GM12864 (cell line): Measurements from ENCODE around the gene USP22.

Source experiments
- DNase-seq: peaks from one replicate; pipeline ENCODE4 v3.0.0-alpha.2; 2011; ENCODE audit warnings: low read depth
- H3K4me3 ChIP-seq: 2 replicates; pipeline ENCODE4 v1.5.1; 2011; ENCODE audit warnings: mild to moderate bottlenecking, low read depth, low read length, control low read depth
- CTCF ChIP-seq: IDR thresholded peaks from 2 replicates; pipeline ENCODE4 v1.5.1; 2011; ENCODE audit warnings: low read depth, mild to moderate bottlenecking, moderate library complexity, low read length, control low read depth, inconsistent platforms; ENCODE audit errors: missing control alignments

The USP22 gene

GRCh38 chr17:21035406-21035805 is 7.4 kb downstream of the USP22 start:
- DNase-seq = no peak
- no peak for TF ChIP-seq CTCF
- H3K4me3 ChIP-seq = no peak overlapping the region

GRCh38 chr17:21034340-21035235 is 8.2 kb downstream of the USP22 start:
- peak; percentile 60 for DNase-seq
- no peak for TF ChIP-seq CTCF
- H3K4me3 ChIP-seq = peak overlapping the region; percentile 28

- no peak for TF ChIP-seq CTCF
- DNase-seq = no peak
Observed at GRCh38 chr17:21033350-21033749, 9.5 kb downstream of the USP22 start.

GRCh38 chr17:21031756-21032396 is 10.9 kb downstream of the USP22 start:
- no peak overlapping the region for H3K4me3 ChIP-seq
- TF ChIP-seq CTCF = no peak
- no peak for DNase-seq

More at GRCh38 chr17:21033350-21033749, 9.5 kb downstream of the USP22 start:
- H3K4me3 ChIP-seq = no peak overlapping the region

- no peak for TF ChIP-seq CTCF
- H3K4me3 ChIP-seq = no peak overlapping the region
- DNase-seq = no peak
Observed at GRCh38 chr17:21030375-21030774, 12.4 kb downstream of the USP22 start.

- H3K4me3 ChIP-seq = no peak overlapping the region
- TF ChIP-seq CTCF = no peak
- DNase-seq = no peak
Observed at GRCh38 chr17:21029515-21029914, 13.3 kb downstream of the USP22 start.

GRCh38 chr17:21029036-21029435 is 13.8 kb downstream of the USP22 start:
- H3K4me3 ChIP-seq = no peak overlapping the region
- no peak for DNase-seq
- no peak for TF ChIP-seq CTCF
